H1 (cell line): ENCODE data around the gene KCTD16. TPM values are rescaled to one million over a fixed set of nuclear protein-coding genes. Genes with fewer than 3 reads are reported as not detected.
A peak's percentile ranks its signal among the peaks of the same experiment; 100 is the strongest.

Experiments
- CTCF ChIA-PET: fragments of 300-600 bp; sonication (Branson Sonifier 250); formaldehyde crosslinking; loops from one replicate; lab custom pipeline; 2021; ENCODE audit not compliant: partially characterized antibody; lab: Charles Lee
- POLR2A ChIA-PET: fragments of 300-600 bp; sonication (Branson Sonifier 250); formaldehyde crosslinking; loops from one replicate; lab custom pipeline; 2021; ENCODE audit warnings: inconsistent platforms; ENCODE audit not compliant: partially characterized antibody; lab: Charles Lee
- DNase-seq, 2 experiments: peaks; one replicate each; pipeline versions ENCODE4 v3.0.0 to v3.0.0-alpha.2; 2010 to 2022; ENCODE audit warnings: low spot score in 2 of 2, low read depth in 1 of 2, mixed read lengths in 1 of 2
- FAIRE-seq: peaks from 2 replicates; lab custom pipeline; 2011; peaks lifted over from hg19 to GRCh38; lab: Jason Lieb, UNC
- H2AFZ ChIP-seq: 2 replicates; pipeline ENCODE4 v1.8.1; 2012; ENCODE audit warnings: low read length, inconsistent platforms
- H2AK5ac ChIP-seq: 2 replicates; pipeline ENCODE4 v1.6.1; 2013; ENCODE audit warnings: low read depth, low read length
- H2BK120ac ChIP-seq: replicated peaks from 2 replicates; pipeline ENCODE3; 2013; ENCODE audit warnings: low read depth, low read length, inconsistent platforms
- H2BK12ac ChIP-seq: 2 replicates; pipeline ENCODE4 v1.6.1; 2013; ENCODE audit warnings: low read depth, low read length
- H2BK15ac ChIP-seq: 2 replicates; pipeline ENCODE4 v1.6.1; 2013; ENCODE audit warnings: low read length
- H2BK20ac ChIP-seq: 2 replicates; pipeline ENCODE4 v1.6.1; 2013; ENCODE audit warnings: low read length
- H2BK5ac ChIP-seq: 2 replicates; pipeline ENCODE4 v1.6.1; 2013; ENCODE audit warnings: low read depth, low read length
- H3K14ac ChIP-seq: 2 replicates; pipeline ENCODE4 v1.6.1; 2013; ENCODE audit warnings: inconsistent platforms; ENCODE audit not compliant: insufficient read length
- H3K18ac ChIP-seq: 2 replicates; pipeline ENCODE4 v1.6.1; 2013; ENCODE audit warnings: low read length; ENCODE audit errors: extremely low read depth
- H3K23ac ChIP-seq: 2 replicates; pipeline ENCODE4 v1.6.1; 2013; ENCODE audit warnings: inconsistent platforms; ENCODE audit not compliant: insufficient read length
- H3K23me2 ChIP-seq: 2 replicates; pipeline ENCODE4 v1.6.1; 2013; ENCODE audit warnings: low read depth, low read length
- H3K27ac ChIP-seq: 2 replicates; pipeline ENCODE4 v1.6.1; 2011; ENCODE audit warnings: low read depth, low read length, inconsistent platforms
- H3K27me3 ChIP-seq, 4 experiments: replicated peaks in 1 of 4; 1 replicate in 1 of 4; 2 replicates in 3 of 4; pipeline versions ENCODE4 v1.6.1 to v1.8.1; 2011 to 2013; ENCODE audit warnings: low read length in 3 of 4, mild to moderate bottlenecking in 3 of 4, inconsistent platforms in 2 of 4, mixed read lengths in 2 of 4, moderate library complexity in 1 of 4; ENCODE audit not compliant: control insufficient read depth in 3 of 4, insufficient read depth in 3 of 4; ENCODE audit errors: extremely low read depth in 1 of 4
- H3K36me3 ChIP-seq, 4 experiments: 2 replicates each; pipeline versions ENCODE4 v1.6.1 to v1.8.1; 2011 to 2013; ENCODE audit warnings: mild to moderate bottlenecking in 4 of 4, low read length in 3 of 4, moderate library complexity in 2 of 4, control low read depth in 1 of 4, inconsistent platforms in 1 of 4; ENCODE audit not compliant: insufficient read depth in 4 of 4, control insufficient read depth in 2 of 4
- H3K4ac ChIP-seq: replicated peaks from 2 replicates; pipeline ENCODE3; 2013; ENCODE audit warnings: low read length, low read depth, mixed read lengths, inconsistent platforms; ENCODE audit not compliant: insufficient read length
- H3K4me1 ChIP-seq, 4 experiments: replicated peaks in 1 of 4; 1 replicate in 1 of 4; 2 replicates in 3 of 4; pipeline versions ENCODE4 v1.6.1 to v1.8.1; 2011 to 2013; ENCODE audit warnings: low read length in 3 of 4, inconsistent platforms in 2 of 4, mixed read lengths in 1 of 4; ENCODE audit not compliant: insufficient read depth in 4 of 4, control insufficient read depth in 3 of 4
- H3K4me2 ChIP-seq, 2 experiments: 2 replicates each; pipeline versions ENCODE4 v1.6.1 to v1.8.1; 2011 to 2013; ENCODE audit warnings: low read depth in 2 of 2, low read length in 2 of 2, control low read depth in 1 of 2, inconsistent platforms in 1 of 2, mild to moderate bottlenecking in 1 of 2; ENCODE audit not compliant: insufficient read depth in 1 of 2
- H3K4me3 ChIP-seq, 4 experiments: fragments of 200-600, 300-600 bp in 1 of 4; sonication (generic), shearing (Covaris generic), sonication (Bioruptor Twin) in 1 of 4; 2 replicates each; pipeline versions ENCODE4 v1.5.1 to v1.8.1; 2011 to 2016; ENCODE audit warnings: low read length in 4 of 4, low read depth in 3 of 4, control low read depth in 2 of 4, inconsistent platforms in 2 of 4, mild to moderate bottlenecking in 2 of 4, mixed read lengths in 1 of 4, moderate library complexity in 1 of 4; ENCODE audit not compliant: insufficient read depth in 2 of 4; ENCODE audit errors: extremely low read depth in 1 of 4
- H3K56ac ChIP-seq: replicated peaks from 2 replicates; pipeline ENCODE3; 2013; ENCODE audit warnings: low read depth, mild to moderate bottlenecking, mixed read lengths, low read length, inconsistent platforms; ENCODE audit not compliant: insufficient read length
- H3K79me1 ChIP-seq: 2 replicates; pipeline ENCODE4 v1.6.1; 2013; ENCODE audit warnings: low read depth, low read length, control low read depth
- H3K79me2 ChIP-seq, 2 experiments: 2 replicates each; pipeline versions ENCODE4 v1.6.1 to v1.8.1; 2012 to 2013; ENCODE audit warnings: low read length in 2 of 2, mild to moderate bottlenecking in 2 of 2, inconsistent platforms in 1 of 2; ENCODE audit not compliant: insufficient read depth in 2 of 2, control insufficient read depth in 1 of 2
- H3K9ac ChIP-seq, 4 experiments: replicated peaks in 1 of 4; 1 replicate in 1 of 4; 2 replicates in 3 of 4; pipeline versions ENCODE4 v1.6.1 to v1.8.1; 2011 to 2013; ENCODE audit warnings: low read depth in 3 of 4, low read length in 3 of 4, control low read depth in 2 of 4, mild to moderate bottlenecking in 2 of 4, moderate library complexity in 2 of 4, inconsistent platforms in 1 of 4; ENCODE audit errors: extremely low read depth in 1 of 4
- H3K9me3 ChIP-seq, 2 experiments: 2 replicates each; pipeline versions ENCODE4 v1.6.1 to v1.8.1; 2012 to 2013; ENCODE audit warnings: mild to moderate bottlenecking in 2 of 2, moderate library complexity in 2 of 2, control low read depth in 1 of 2, inconsistent platforms in 1 of 2, low read depth in 1 of 2, low read length in 1 of 2, mixed read lengths in 1 of 2; ENCODE audit not compliant: insufficient read depth in 2 of 2
- H4K20me1 ChIP-seq, 2 experiments: replicated peaks in 1 of 2; 2 replicates each; pipeline versions ENCODE3 to v1.8.1; 2011 to 2013; ENCODE audit warnings: inconsistent platforms in 2 of 2, low read length in 2 of 2, mild to moderate bottlenecking in 1 of 2; ENCODE audit not compliant: insufficient read depth in 2 of 2, control insufficient read depth in 1 of 2
- H4K5ac ChIP-seq: 2 replicates; pipeline ENCODE4 v1.6.1; 2013; ENCODE audit warnings: low read length, low read depth, mixed read lengths, inconsistent platforms; ENCODE audit not compliant: insufficient read length
- H4K8ac ChIP-seq: 2 replicates; pipeline ENCODE4 v1.8.0; 2013; ENCODE audit warnings: mild to moderate bottlenecking, moderate library complexity, low read length, inconsistent platforms; ENCODE audit not compliant: insufficient read depth; ENCODE audit errors: extremely low read depth
- H4K91ac ChIP-seq: replicated peaks from 2 replicates; pipeline ENCODE3; 2013; ENCODE audit warnings: low read length, mixed read lengths, inconsistent platforms; ENCODE audit not compliant: insufficient read length
- FOSL1 ChIP-seq: IDR thresholded peaks from 2 replicates; pipeline ENCODE4 v1.6.1; 2011; ENCODE audit warnings: mild to moderate bottlenecking, low read depth, low read length, moderate library complexity; ENCODE audit not compliant: insufficient read depth
- PHF8 ChIP-seq: fragments of 200-600 bp; sonication (generic); conservative IDR thresholded peaks from 2 replicates; pipeline ENCODE4 v1.7.1; 2012; ENCODE audit warnings: low read depth, mild to moderate bottlenecking, inconsistent platforms, low read length, moderate library complexity
- RAD21 ChIP-seq, 2 experiments: IDR thresholded peaks in 1 of 2; conservative IDR thresholded peaks in 1 of 2; 2 replicates each; pipeline ENCODE4 v1.6.1; 2011; ENCODE audit warnings: low read depth in 2 of 2, low read length in 2 of 2, improper control_type of control experiment in 1 of 2, inconsistent platforms in 1 of 2, mild to moderate bottlenecking in 1 of 2, moderate library complexity in 1 of 2
- SP2 ChIP-seq: IDR thresholded peaks from 2 replicates; pipeline ENCODE4 v1.6.1; 2012; ENCODE audit warnings: mild to moderate bottlenecking, low read length, inconsistent platforms
- WGBS, 2 experiments: shearing (Covaris generic) in 1 of 2; methylation state at CpG; one replicate each; pipeline versions ENCODE4 v1.1.6 to v1.1.7; 2013 to 2015; ENCODE audit warnings: low lambda C conversion rate in 2 of 2, mixed read lengths in 2 of 2, inconsistent platforms in 1 of 2, low coverage in 1 of 2, missing lambda C conversion rate in 1 of 2; ENCODE audit not compliant: insufficient replicate concordance in 2 of 2, insufficient coverage in 1 of 2, insufficient read length in 1 of 2; ENCODE audit errors: extremely low coverage in 1 of 2, missing lambda C conversion rate in 1 of 2; 5-methylcytosine and 5-hydroxymethylcytosine counted together
- polyA plus RNA-seq, 7 experiments: library from polyadenylated mRNA; depleted of rRNA in 3 of 7; stranded (reverse) in 5 of 7; unstranded in 2 of 7; fragments of >200 nt in 5 of 7; fragments of 200-250 nt in 2 of 7; gene quantifications; 1 replicate in 5 of 7; 2 replicates in 1 of 7; 4 replicates in 1 of 7; pipeline versions ENCODE4 v1.2.1 to v1.2.3, GENCODE V29; 2011 to 2013; ENCODE audit warnings: missing spikeins in 2 of 7, mixed read lengths in 2 of 7
- total RNA-seq: library from RNA; stranded (reverse); fragmentation: NEBNext Ultra II Directional; extraction: Animal tissue kit (Norgen Biotek cat#: 25700); gene quantifications from 2 replicates; pipeline ENCODE4 v1.2.1, GENCODE V29; 2021

Gene KCTD16
- total and polyA plus RNA-seq, 2 of the 8 experiments (the other 6 are each of a cell fraction or from before 2014, with no cell fraction given): 0.03 to 0.24 TPM

DNA sequence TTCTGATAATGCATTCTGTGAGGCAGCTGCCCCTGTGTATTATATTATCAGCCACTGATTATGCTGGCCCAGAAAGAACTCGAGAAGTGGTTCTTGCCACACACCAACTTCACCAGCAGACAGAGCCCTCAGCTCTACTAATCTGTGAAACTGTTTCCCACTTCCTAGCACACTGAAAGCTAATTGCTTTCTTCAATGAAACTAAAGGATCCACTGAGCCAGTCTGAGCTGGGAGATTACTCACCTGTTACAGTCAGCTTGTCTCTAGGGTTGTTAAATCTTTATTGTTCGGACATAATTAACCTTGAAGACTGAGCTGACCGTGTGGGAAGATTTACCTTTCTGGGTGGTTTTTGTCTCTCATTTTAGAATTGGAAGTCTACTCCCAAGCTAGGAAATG, 263.2 kb downstream of the KCTD16 start:
- no peaks in the 10 kb centered on the region for H3K36me3 ChIP-seq
- no peaks in the 10 kb centered on the region for H3K79me1 ChIP-seq
- no peaks in the 10 kb centered on the region for H3K23me2 ChIP-seq
- no peak overlapping the region for H2AFZ ChIP-seq
- no peak overlapping the region for H2BK20ac ChIP-seq
- H3K4ac ChIP-seq: no peak overlapping the region
- H4K20me1 ChIP-seq: no peaks in the 10 kb centered on the region
- ChIA-PET POLR2A (no interaction called here), CTCF (interaction anchor here (1.0 to 1.5 kb wide), 3 partner anchors 11 to 804 kb away, joined by 3 to 7 read pairs (median 5); no protein-coding TSS in a partner anchor)
- no peak overlapping the region for H3K23ac ChIP-seq
- no peaks in the 10 kb centered on the region for H3K79me2 ChIP-seq
- no peak overlapping the region for H3K4me2 ChIP-seq
- H4K91ac ChIP-seq: no peak overlapping the region
- no peak overlapping the region for H3K9ac ChIP-seq
- H2AK5ac ChIP-seq: no peak overlapping the region
- H3K27me3 ChIP-seq: no peaks in the 10 kb centered on the region
- H3K14ac ChIP-seq: no peak overlapping the region
- no peak overlapping the region for H2BK120ac ChIP-seq
- DNase-seq (no peak), FAIRE-seq (no peak)
- H4K8ac ChIP-seq: no peak overlapping the region
- no peak overlapping the region for H3K4me3 ChIP-seq
- no peaks in the 10 kb centered on the region for H3K9me3 ChIP-seq
- H3K56ac ChIP-seq: no peak overlapping the region
- H4K5ac ChIP-seq: no peak overlapping the region
- no peak overlapping the region for H2BK5ac ChIP-seq
- TF ChIP-seq PHF8 (no peak), RAD21 (IDR thresholded peaks at IDR 0.05 in 1 of 2, conservative IDR thresholded peaks at IDR 0.05 in 1 of 2; ENCODE audit: low read depth in 2 of 2, low read length in 2 of 2) (0 out of 4 replicates have a peak, but pooled peaks of 1 of the 2 experiments have one; percentile 9), SP2 (no peak), FOSL1 (no peak)
- no peak overlapping the region for H3K27ac ChIP-seq
- 85% methylated on average over 3 of the region's 3 CpGs; no CpG with 5 or more reads in 1 of the 2 experiments for WGBS, 2 experiments
- H2BK12ac ChIP-seq: no peak overlapping the region
- H3K18ac ChIP-seq: no peak overlapping the region
- H2BK15ac ChIP-seq: no peak overlapping the region
- H3K4me1 ChIP-seq: no peaks in the 10 kb centered on the region
